Stimulated activated CD4-positive, alpha-beta T cell treated with anti-CD3 and anti-CD28 coated beads, Interleukin-1b, Interleukin-23, amount 100 ng/mL, for 1 hour (primary cell): ENCODE results near the gene CACNB4.
A peak's percentile ranks its signal among the peaks of the same experiment; 100 is the strongest.

Experiments used
- DNase-seq, 2 donors: peaks; one replicate each; pipeline ENCODE4 v3.0.0-alpha.2; 2020; ENCODE audit warnings: low read depth in 2 of 2

The CACNB4 gene

DNA sequence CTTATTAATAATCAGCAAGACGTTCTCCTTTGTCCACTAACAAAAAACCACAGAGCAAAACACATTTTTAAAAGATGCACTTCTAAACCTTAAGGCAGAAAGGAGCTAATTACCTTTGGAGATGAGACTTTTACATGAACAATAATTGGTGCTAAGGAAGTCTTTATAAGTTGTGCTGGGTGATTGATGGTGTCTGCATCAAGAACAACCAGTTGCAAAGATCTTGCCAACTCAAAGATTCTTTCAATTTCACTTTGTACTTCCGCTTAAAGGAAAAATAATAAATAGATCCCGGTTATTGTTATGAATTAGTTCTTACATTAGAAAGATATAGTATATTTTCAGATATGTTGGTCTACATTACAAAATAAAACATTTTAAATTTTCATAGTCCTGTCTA lies 243.7 kb downstream of the CACNB4 start:
- no peak for DNase-seq

DNA sequence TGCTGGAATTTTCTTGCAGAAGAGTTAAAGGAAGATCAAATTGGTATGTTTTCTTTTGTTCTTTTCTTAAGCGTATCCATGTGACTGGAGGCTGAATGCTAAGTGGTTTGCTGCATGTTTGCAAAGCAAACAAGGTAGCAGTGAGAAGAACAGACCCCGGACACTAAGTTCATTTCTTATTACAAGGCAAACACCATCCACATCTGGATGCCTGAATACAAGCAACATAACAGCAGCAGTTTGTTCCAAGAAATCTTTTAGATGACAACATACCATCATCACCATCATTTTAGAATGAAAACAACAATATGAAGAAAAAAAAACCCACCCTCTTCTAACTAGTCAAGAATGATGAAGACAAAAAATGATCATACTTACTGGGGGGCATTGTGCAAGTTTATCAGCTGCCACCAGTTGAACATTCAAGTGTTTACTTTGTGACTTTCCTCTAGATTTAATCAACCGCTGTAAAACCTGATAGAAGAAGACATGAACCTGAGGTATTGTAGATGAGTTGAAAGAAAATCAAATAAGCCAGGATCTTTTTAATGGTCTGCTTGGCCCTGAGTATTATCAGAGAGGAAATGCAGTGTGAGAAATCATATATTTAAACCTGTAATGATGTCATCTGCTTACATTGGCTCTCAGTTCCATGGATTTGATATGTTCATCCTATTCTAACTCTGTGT lies 245.6 kb downstream of the CACNB4 start:
- DNase-seq, result no peak

GRCh38 chr2:151852260-151853069 lies 246.4 kb downstream of the CACNB4 start:
- DNase-seq, result no peak

DNA sequence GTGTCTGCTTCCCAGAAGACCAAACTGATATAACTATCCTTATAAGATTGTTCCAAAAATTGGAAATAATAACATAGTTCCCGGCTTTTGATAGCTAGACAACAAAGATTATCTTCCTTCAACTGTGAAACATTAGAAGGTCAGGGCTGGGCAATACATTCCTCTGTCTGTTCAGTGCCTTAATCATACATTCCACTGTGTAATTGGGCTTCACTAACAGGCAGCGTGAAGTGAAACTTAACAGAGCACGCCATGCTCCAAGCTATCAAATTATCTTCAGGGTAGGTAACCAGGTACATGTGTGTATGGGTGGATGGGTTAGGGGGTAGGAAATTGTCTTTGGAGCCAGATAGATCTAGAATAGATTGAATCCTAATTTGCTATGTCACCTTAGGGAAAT lies 247.1 kb downstream of the CACNB4 start:
- no peak for DNase-seq

- DNase-seq, result no peak
These were observed 249.3 kb downstream of the CACNB4 start for GRCh38 chr2:151849413-151850010.

- DNase-seq, result no peak
These were observed 253.0 kb downstream of the CACNB4 start for GRCh38 chr2:151845884-151846283.

GRCh38 chr2:151845481-151845880 lies 253.4 kb downstream of the CACNB4 start:
- DNase-seq, result no peak

DNA sequence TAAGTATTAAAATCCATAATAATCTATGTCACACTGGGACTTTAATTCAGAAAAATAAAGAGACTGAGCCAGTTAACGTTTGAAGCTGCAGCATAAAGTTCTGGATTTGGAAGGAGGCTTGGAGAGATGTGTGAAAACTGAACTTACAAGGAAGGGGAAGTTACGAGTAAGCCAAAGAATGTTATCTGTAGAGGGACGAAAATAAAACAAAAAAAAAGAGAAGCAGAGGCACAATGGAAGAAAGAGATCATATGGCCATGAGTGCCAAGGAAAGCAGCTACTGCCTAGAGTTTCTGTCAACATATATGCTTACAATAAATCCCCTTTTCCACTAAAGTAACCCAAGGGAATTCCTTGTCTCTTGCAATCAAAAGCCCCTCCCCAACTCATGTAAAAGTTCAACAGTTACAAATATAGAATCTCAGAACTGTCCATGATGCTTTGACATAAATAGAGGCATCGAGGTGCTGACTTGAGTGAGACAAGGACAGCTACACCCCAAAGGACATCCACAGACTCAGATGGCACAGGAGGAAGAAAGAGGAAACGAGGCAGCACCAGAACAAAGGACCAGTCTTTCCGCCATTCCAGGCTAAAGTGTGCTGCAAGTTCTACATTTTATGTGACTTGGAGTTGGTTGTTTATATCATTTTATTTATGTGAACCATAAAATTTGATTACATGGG lies 254.5 kb downstream of the CACNB4 start:
- no peak for DNase-seq

DNA sequence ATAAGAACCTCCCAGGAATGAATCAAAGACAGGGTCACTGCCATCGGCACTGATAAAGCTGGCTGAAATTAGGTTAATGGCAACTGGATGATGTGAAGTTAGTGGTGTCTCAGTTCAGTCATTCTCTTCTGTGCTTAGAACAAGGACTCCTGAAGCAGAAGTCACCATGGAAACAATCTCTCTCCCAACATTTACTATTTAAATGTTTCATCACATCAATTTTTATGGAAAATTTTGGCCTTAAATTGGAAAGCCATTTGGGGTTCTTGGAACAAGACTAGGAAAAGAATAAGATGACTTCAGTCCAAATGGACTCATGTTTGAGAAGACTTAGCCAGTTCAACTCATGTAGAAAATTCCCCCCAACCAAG lies 255.2 kb downstream of the CACNB4 start:
- DNase-seq, result no peak

DNA sequence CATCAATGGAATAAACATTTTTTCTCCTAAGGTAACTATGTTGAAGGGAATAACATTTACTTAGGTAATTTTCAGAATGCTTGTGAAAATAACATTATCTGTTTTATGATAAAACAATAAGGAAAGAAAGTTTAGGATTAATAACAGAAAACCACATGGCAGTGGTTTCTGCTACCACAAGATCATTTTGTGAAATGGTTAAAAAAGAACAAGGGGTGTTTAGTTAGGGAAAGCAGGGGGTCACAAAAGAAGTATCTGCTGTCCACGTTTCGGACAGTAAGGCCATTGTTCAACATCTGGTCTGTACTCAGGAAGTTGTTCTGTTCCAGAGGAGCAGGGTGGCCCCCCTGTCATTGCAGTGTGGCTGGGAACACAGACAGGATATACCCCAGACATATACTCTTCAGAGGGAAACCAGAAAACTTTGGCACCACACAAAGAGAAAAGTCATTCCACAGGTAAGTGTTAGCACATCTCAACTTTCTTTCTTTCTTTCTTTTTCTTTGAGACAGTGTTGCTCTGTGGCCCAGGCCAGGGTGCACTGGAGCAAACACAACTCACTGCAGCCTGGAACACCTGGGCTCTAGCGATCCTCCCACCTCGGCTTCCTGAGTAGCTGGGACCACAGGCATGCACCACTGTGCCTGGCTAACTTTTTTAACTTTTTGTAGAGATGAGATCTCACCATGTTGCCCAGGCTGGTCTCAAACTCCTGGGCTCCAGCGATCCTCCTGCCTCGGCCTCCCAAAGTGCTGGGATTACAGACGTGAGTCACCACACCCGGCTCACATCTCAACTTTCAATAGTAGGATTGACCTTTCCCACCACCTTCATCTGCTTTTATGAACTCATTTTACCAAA lies 255.8 kb downstream of the CACNB4 start:
- no peak for DNase-seq

GRCh38 chr2:151841047-151841424 lies 257.8 kb downstream of the CACNB4 start:
- no peak for DNase-seq

- no peak for DNase-seq
These were observed 258.4 kb downstream of the CACNB4 start for GRCh38 chr2:151840216-151841046.

DNA sequence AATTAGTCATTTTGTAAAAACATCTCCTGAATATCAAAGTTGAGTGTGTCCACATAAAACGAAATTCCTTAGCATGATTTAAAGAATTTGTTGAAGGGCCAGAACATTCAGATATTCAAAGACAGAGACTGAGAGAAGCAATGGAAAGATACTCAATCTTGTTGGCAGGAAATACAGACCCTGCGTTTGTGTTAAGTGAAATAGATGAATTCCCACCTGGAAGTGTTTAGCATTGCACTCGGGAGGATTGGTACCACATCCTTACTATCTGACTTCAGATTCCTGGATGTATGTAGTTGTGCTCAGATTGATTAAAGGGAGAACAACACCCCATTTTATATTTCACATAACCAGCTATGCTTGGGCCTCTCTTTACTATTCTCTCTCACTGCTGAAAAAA lies 260.9 kb downstream of the CACNB4 start:
- DNase-seq, result no peak

- DNase-seq, result no peak
These were observed 264.9 kb downstream of the CACNB4 start for GRCh38 chr2:151833984-151834383.

DNA sequence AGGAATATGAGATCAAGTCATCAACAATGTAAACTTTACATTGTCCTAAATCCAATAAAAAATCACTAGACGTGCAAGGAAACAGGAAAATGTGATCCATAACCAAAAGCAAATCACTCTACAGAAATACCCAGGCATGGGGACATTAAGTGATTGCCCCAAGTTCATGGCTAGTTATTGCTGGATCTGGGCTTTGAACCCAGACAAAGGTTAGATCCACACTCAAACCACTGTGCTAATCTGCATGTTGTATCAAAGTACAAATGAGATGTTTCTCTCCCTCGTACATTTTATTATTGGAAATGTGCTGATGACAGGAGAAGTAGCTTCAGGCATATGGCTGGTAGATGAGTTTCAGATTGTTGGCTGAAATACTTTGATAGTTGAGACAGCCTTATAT lies 267.9 kb downstream of the CACNB4 start:
- no peak for DNase-seq

DNA sequence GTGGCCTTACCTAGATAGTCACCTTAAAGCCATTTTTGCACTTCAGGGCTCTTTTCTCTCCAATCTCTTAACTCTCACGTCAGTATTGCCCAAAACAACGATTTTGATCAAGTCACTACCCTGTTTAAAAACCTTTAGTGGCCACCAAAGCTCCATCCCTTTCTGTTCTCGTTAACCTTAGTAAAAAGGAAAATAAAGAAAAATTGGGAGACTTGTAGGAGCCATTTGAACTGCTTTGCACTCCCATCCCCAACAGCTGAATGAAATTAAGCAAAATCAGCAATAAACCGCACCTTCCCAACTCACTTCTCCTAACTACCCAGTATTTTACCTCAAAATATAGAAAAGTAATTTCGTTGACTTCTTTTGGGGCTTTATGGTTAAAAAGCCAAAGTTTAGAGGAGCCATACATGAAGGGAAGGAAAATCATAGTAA lies 269.9 kb downstream of the CACNB4 start:
- DNase-seq, result no peak

DNA sequence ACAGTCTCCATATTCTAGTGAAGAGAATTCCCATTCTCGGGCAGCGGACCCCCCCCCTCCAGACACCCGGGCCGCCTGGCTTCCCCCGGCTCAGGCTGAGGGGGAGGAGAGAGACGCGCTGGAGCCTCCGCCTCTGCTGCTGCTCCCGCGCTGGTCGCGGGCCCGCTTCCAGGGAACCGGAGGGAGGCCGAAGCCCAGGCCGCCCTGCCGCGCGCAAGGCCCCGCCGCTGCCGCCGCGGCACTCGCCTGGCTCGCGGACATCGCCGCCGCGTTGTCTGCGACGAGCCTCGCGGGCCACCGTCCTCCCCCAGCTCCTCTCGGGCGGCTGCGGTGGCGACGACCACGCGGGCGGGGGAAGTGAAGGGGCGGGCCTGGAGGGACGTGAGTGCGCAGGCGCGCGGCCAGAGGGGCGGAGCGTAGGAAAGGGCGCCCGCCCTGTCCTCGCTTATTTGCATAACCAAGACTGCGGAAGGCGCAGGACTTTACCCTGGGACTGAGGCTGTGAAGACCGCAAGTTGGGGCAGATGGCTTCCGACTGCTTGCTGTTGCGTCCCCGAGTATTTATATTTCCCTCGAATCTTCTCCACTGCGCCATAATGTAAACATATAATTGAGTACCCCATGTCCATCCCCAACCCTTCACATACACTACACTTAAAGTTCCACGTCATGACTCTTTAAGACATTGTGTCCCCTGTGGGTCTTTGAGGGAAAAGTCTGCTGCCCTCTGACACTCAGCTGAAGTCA lies 270.5 kb downstream of the CACNB4 start, which contains the start of gene ARL5A:
TSS of gene ARL5A (minus strand) at position 279 of the 747 bp plus-strand sequence. CDS start at position 34, 245 bp downstream.
- peak; percentile 90 for DNase-seq

DNA sequence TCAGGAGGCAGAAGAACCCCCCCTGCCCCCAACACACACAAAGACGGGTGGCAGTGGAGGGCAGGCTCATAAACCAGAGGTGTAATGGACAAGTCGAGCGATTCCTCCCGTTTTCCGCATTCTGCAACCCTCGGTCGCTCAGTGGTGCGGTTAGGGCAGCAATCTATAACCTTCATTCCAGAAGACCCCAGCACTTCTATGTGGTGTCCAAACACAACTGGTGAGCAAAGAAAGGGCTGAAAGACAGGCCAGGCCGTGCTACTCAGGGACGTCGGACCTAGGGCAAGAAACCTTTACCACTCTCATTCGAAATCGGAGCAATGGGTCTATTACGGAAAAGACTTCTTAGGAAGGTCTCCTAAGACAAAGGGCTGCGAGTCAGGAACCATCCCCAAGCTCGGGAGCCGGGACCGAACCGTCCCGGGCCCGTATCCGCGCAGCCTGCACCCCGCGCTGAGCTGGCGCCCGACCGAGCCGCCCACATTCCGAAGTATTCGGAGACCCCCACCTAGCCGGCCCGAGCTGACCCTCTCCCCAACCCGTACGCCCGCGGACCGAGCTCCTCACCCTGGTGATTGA lies 271.2 kb downstream of the CACNB4 start:
- no peak for DNase-seq

- DNase-seq, result no peak
These were observed 272.1 kb downstream of the CACNB4 start for GRCh38 chr2:151826737-151827157.
